B cell (primary cell): Measurements from ENCODE around the gene DNAJB6. TPM values are rescaled to one million over a fixed set of nuclear protein-coding genes. Genes with fewer than 3 reads are reported as not detected.

Source experiments
- ATAC-seq: fragments of 200-7000 bp; cut with Tn5 transposase; one replicate; pipeline ENCODE4 v1.10.0; 2021; ENCODE audit warnings: low read depth, mild to moderate bottlenecking, moderate number of reproducible peaks, moderate library complexity
- CTCF ChIA-PET: fragments of 350-600 bp; sonication (Branson Sonifier 250); formaldehyde crosslinking; loops from one replicate; lab custom pipeline; 2021; ENCODE audit warnings: antibody characterized with exemption, inconsistent platforms; lab: Charles Lee
- POLR2A ChIA-PET: fragments of 350-600 bp; sonication (Branson Sonifier 250); formaldehyde crosslinking; loops from one replicate; lab custom pipeline; 2021; ENCODE audit warnings: antibody characterized with exemption; lab: Charles Lee
- DNase-seq: peaks from one replicate; pipeline ENCODE4 v3.0.0; 2013
- H2AFZ ChIP-seq: 2 replicates; pipeline ENCODE4 v1.6.1; 2012; ENCODE audit warnings: mild to moderate bottlenecking, low read depth, low read length; ENCODE audit not compliant: insufficient read depth, poor library complexity, severe bottlenecking
- H3K27ac ChIP-seq, 2 donors: 1 replicate in 1 of 2; 2 replicates in 1 of 2; pipeline ENCODE4 v1.5.1; 2012 to 2013; ENCODE audit warnings: low read length in 2 of 2, mild to moderate bottlenecking in 2 of 2, moderate library complexity in 1 of 2
- H3K27me3 ChIP-seq, 4 experiments: fragments of 200-600 bp in 1 of 4; sonication (generic) in 1 of 4; replicated peaks in 1 of 4; 1 replicate in 2 of 4; 2 replicates in 2 of 4; pipeline versions ENCODE4 v1.6.1 to v1.7.0; 2013 to 2016; ENCODE audit warnings: low read length in 3 of 4, mild to moderate bottlenecking in 2 of 4, mixed read lengths in 1 of 4, moderate library complexity in 1 of 4; ENCODE audit not compliant: insufficient read depth in 4 of 4, control insufficient read depth in 3 of 4; ENCODE audit errors: control extremely low read depth in 1 of 4
- H3K36me3 ChIP-seq, 2 experiments: replicated peaks in 1 of 2; 1 replicate in 1 of 2; 2 replicates in 1 of 2; pipeline versions ENCODE4 v1.6.1 to v1.7.1; 2013; ENCODE audit warnings: low read length in 1 of 2; ENCODE audit not compliant: insufficient read depth in 2 of 2, control insufficient read depth in 1 of 2; ENCODE audit errors: control extremely low read depth in 1 of 2, extremely low read depth in 1 of 2
- H3K4me1 ChIP-seq, 2 donors: fragments of 200-600 bp in 1 of 2; sonication (generic) in 1 of 2; 1 replicate in 1 of 2; 2 replicates in 1 of 2; pipeline versions ENCODE4 v1.5.1 to v1.6.1; 2013 to 2017; ENCODE audit warnings: low read length in 2 of 2; ENCODE audit not compliant: control insufficient read depth in 2 of 2, insufficient read depth in 2 of 2
- H3K4me2 ChIP-seq: replicated peaks from 2 replicates; pipeline ENCODE3; 2012; ENCODE audit warnings: mild to moderate bottlenecking, low read depth, low read length; ENCODE audit not compliant: poor library complexity, severe bottlenecking
- H3K4me3 ChIP-seq, 5 experiments: fragments of 200-600 bp in 1 of 5; sonication (generic) in 1 of 5; 1 replicate in 3 of 5; 2 replicates in 2 of 5; pipeline versions ENCODE4 v1.5.1 to v1.7.0; 2011 to 2016; ENCODE audit warnings: low read length in 4 of 5, mild to moderate bottlenecking in 4 of 5, low read depth in 2 of 5, control low read depth in 1 of 5, moderate library complexity in 1 of 5; ENCODE audit not compliant: insufficient read depth in 1 of 5; ENCODE audit errors: control extremely low read depth in 1 of 5, extremely low read depth in 1 of 5
- H3K79me2 ChIP-seq: fragments of 200-600 bp; sonication (generic); one replicate; pipeline ENCODE4 v1.6.0; 2016; ENCODE audit warnings: low read length; ENCODE audit not compliant: control insufficient read depth, insufficient read depth
- H3K9ac ChIP-seq: fragments of 200-600 bp; sonication (generic); 2 replicates; pipeline ENCODE4 v1.6.1; 2017; ENCODE audit warnings: mild to moderate bottlenecking, low read length, moderate library complexity
- H3K9me3 ChIP-seq, 3 donors: one replicate each; pipeline versions ENCODE4 v1.6.1 to v1.7.1; 2013; ENCODE audit warnings: low read length in 2 of 3; ENCODE audit not compliant: control insufficient read depth in 2 of 3, insufficient read depth in 1 of 3; ENCODE audit errors: control extremely low read depth in 1 of 3
- H4K20me1 ChIP-seq: 2 replicates; pipeline ENCODE4 v1.6.0; 2012; ENCODE audit warnings: mild to moderate bottlenecking, low read length; ENCODE audit not compliant: insufficient read depth, control insufficient read depth, poor library complexity, severe bottlenecking
- H3K27ac Mint-ChIP-seq: one replicate; pipeline ENCODE4 v1.8.0; 2021; ENCODE audit warnings: mixed read lengths
- H3K27me3 Mint-ChIP-seq: one replicate; pipeline ENCODE4 v1.8.0; 2021; ENCODE audit warnings: mixed read lengths
- H3K4me1 Mint-ChIP-seq: one replicate; pipeline ENCODE4 v1.8.0; 2021; ENCODE audit warnings: mixed read lengths
- H3K4me3 Mint-ChIP-seq: one replicate; pipeline ENCODE4 v1.8.0; 2021; ENCODE audit warnings: mixed read lengths
- H3K9me3 Mint-ChIP-seq: one replicate; pipeline ENCODE4 v1.8.0; 2022; ENCODE audit warnings: mixed read lengths; ENCODE audit not compliant: insufficient read depth
- CTCF ChIP-seq: fragments of 200-600 bp; IDR thresholded peaks from one replicate; pipeline ENCODE4 v1.8.0; 2022; ENCODE audit warnings: antibody characterized with exemption, mild to moderate bottlenecking
- EZH2 ChIP-seq: IDR thresholded peaks from 2 replicates; pipeline ENCODE4 v1.6.1; 2012; ENCODE audit warnings: borderline replicate concordance, low read depth, mild to moderate bottlenecking, moderate library complexity, low read length; ENCODE audit not compliant: insufficient read depth, poor library complexity, severe bottlenecking
- WGBS: methylation state at CpG from one replicate; pipeline ENCODE4 v1.1.5; 2013; ENCODE audit warnings: missing lambda C conversion rate; ENCODE audit not compliant: insufficient coverage; 5-methylcytosine and 5-hydroxymethylcytosine counted together
- intact Hi-C: fragments of 100-400 bp; cut with micrococcal nuclease; formaldehyde crosslinking; loops from one replicate; pipeline ENCODE4 v1.10.0; 2022
- polyA plus RNA-seq: library from polyadenylated mRNA; depleted of rRNA; stranded (reverse); fragments of >200 nt; gene quantifications from 2 replicates; pipeline ENCODE4 v1.2.3, GENCODE V29; 2012
- total RNA-seq, 2 donors: library from RNA; stranded (reverse); fragments of 120-200 nt in 1 of 2; gene quantifications; 1 replicate in 1 of 2; 2 replicates in 1 of 2; pipeline versions ENCODE4 v1.2.3 to v1.2.4, GENCODE V29; 2013 to 2022

DNAJB6 gene
- total and polyA plus RNA-seq, 2 donors (not counting 1 experiment from before 2014, with no cell fraction given), result 22.4 to 116 TPM

GRCh38 chr7:157412021-157412443, 75.2 kb downstream of the DNAJB6 start:
- H2AFZ ChIP-seq, result no peak overlapping the region
- peaks cover 7% of the 10 kb centered on the region for H4K20me1 ChIP-seq
- Mint-ChIP-seq H3K4me1 (no peaks in the 10 kb centered on the region), H3K4me3 (no peak overlapping the region), H3K27me3 (no peaks in the 10 kb centered on the region), H3K9me3 (no peaks in the 10 kb centered on the region), H3K27ac (no peak overlapping the region)
- no peak overlapping the region for H3K4me2 ChIP-seq
- ChIA-PET CTCF (no interaction called here), POLR2A (interaction anchor here (0.6 kb wide), 1 partner anchor 1304 kb away, joined by 5 read pairs; no protein-coding TSS in a partner anchor)
- peaks cover 0 to 31% of the 10 kb centered on the region in 2 experiments for H3K36me3 ChIP-seq
- no peaks in the 10 kb centered on the region for H3K4me1 ChIP-seq
- no peak overlapping the region for H3K27ac ChIP-seq
- no peaks in the 10 kb centered on the region for H3K9me3 ChIP-seq
- H3K9ac ChIP-seq, result no peak overlapping the region
- DNase-seq (no peak), ATAC-seq (no peak)
- H3K4me3 ChIP-seq, result no peak overlapping the region
- intact Hi-C loops, result no loop called here
- TF ChIP-seq EZH2 (no peak), CTCF (no peak)
- no peaks in the 10 kb centered on the region for H3K27me3 ChIP-seq
- H3K79me2 ChIP-seq, result peaks cover 3% of the 10 kb centered on the region
- WGBS, result 80% methylated on average over 5 of the region's 11 CpGs

GRCh38 chr7:157412491-157413180, 75.8 kb downstream of the DNAJB6 start:
- Mint-ChIP-seq H3K27me3 (no peaks in the 10 kb centered on the region), H3K4me1 (no peaks in the 10 kb centered on the region), H3K9me3 (no peaks in the 10 kb centered on the region), H3K27ac (no peak overlapping the region), H3K4me3 (no peak overlapping the region)
- no peak for ATAC-seq
- no peaks in the 10 kb centered on the region for H3K4me1 ChIP-seq
- no peaks in the 10 kb centered on the region for H3K9me3 ChIP-seq
- TF ChIP-seq CTCF, result no peak
- TF ChIP-seq EZH2, result no peak
- no peak for DNase-seq
- H3K9ac ChIP-seq, result no peak overlapping the region
- no peak overlapping the region for H3K4me3 ChIP-seq
- intact Hi-C loops, result no loop called here
- ChIA-PET CTCF (no interaction called here), POLR2A (interaction anchor here (0.6 kb wide), 1 partner anchor 1304 kb away, joined by 5 read pairs; no protein-coding TSS in a partner anchor)
- no peak overlapping the region for H2AFZ ChIP-seq
- H3K4me2 ChIP-seq, result no peak overlapping the region
- no peaks in the 10 kb centered on the region for H3K27me3 ChIP-seq
- H3K36me3 ChIP-seq, result peaks cover 0 to 31% of the 10 kb centered on the region in 2 experiments
- peaks cover 2% of the 10 kb centered on the region for H4K20me1 ChIP-seq
- 94% methylated on average over 25 of the region's 26 CpGs for WGBS
- H3K79me2 ChIP-seq, result no peaks in the 10 kb centered on the region
- H3K27ac ChIP-seq, result no peak overlapping the region
